HepG2 (cell line): ENCODE results near the gene MRPL14. TPM values are rescaled to one million over a fixed set of nuclear protein-coding genes. Genes with fewer than 3 reads are reported as not detected.
A peak's percentile ranks its signal among the peaks of the same experiment; 100 is the strongest.

Experiments used
- FOXA1 ChIP-seq, 2 experiments: fragments of 450-650 bp in 1 of 2; sonication (generic) in 1 of 2; formaldehyde crosslinking in 1 of 2; IDR thresholded peaks; 2 replicates each; pipeline versions ENCODE4 v1.4.0 to v1.6.1; 2016 to 2020; ENCODE audit warnings: missing genetic modification reagents in 1 of 2
- ZHX2 ChIP-seq, 2 experiments: sonication (generic) in 1 of 2; formaldehyde crosslinking in 1 of 2; IDR thresholded peaks; 2 replicates each; pipeline versions ENCODE4 v1.6.1 to v1.9.0; 2014 to 2022; ENCODE audit warnings: antibody characterized with exemption in 1 of 2, borderline replicate concordance in 1 of 2, inconsistent platforms in 1 of 2, low read depth in 1 of 2, missing genetic modification reagents in 1 of 2
- ZNF383 ChIP-seq: sonication (generic); formaldehyde crosslinking; IDR thresholded peaks from 2 replicates; pipeline ENCODE4 v1.4.0; 2020; ENCODE audit warnings: missing genetic modification reagents, mild to moderate bottlenecking, borderline replicate concordance
- ZNF746 ChIP-seq: sonication (generic); formaldehyde crosslinking; IDR thresholded peaks from 2 replicates; pipeline ENCODE4 v1.8.0; 2022; ENCODE audit warnings: mild to moderate bottlenecking, missing genetic modification reagents
- polyA plus RNA-seq, 8 experiments: library from polyadenylated mRNA; depleted of rRNA in 3 of 8; stranded (reverse) in 7 of 8; unstranded in 1 of 8; fragments of >200 nt; fragmentation: Illumina TruSeq in 4 of 8; extraction: Trizol in 4 of 8; gene quantifications; 2 replicates each; pipeline versions ENCODE4 v1.2.1 to v1.2.3, GENCODE V29; 2011 to 2016; ENCODE audit warnings: low read depth in 4 of 8, missing spikeins in 1 of 8, mixed read lengths in 1 of 8; ENCODE audit not compliant: insufficient read depth in 1 of 8
- total RNA-seq, 5 experiments: library from RNA; depleted of rRNA; stranded (reverse); fragments of >200 nt; fragmentation: Illumina TruSeq; extraction: Trizol; gene quantifications; 2 replicates each; pipeline ENCODE4 v1.2.3, GENCODE V29; 2016; ENCODE audit warnings: low read depth in 1 of 5
- TF ChIP-seq, protein P1 (sequence below): sonication (generic); formaldehyde crosslinking; IDR thresholded peaks from 2 replicates; pipeline ENCODE4 v1.9.0; 2021; ENCODE audit warnings: mild to moderate bottlenecking, missing genetic modification reagents
- TF ChIP-seq, protein P2 (sequence below): sonication (generic); formaldehyde crosslinking; IDR thresholded peaks from 2 replicates; pipeline ENCODE4 v1.8.0; 2022; ENCODE audit warnings: mild to moderate bottlenecking, missing genetic modification reagents, moderate library complexity
- TF ChIP-seq, protein P3 (sequence below): sonication (generic); formaldehyde crosslinking; IDR thresholded peaks from 2 replicates; pipeline ENCODE4; 2020; ENCODE audit warnings: missing genetic modification reagents, mild to moderate bottlenecking, borderline replicate concordance

The MRPL14 gene
- total and polyA plus RNA-seq, 2 of the 13 experiments (the other 11 are each of a cell fraction or from before 2014, with no cell fraction given), result 157 to 178 TPM

GRCh38 chr6:44172731-44173500 lies 45.7 kb upstream of the MRPL14 start (continued):
- TF ChIP-seq, protein P1, sequence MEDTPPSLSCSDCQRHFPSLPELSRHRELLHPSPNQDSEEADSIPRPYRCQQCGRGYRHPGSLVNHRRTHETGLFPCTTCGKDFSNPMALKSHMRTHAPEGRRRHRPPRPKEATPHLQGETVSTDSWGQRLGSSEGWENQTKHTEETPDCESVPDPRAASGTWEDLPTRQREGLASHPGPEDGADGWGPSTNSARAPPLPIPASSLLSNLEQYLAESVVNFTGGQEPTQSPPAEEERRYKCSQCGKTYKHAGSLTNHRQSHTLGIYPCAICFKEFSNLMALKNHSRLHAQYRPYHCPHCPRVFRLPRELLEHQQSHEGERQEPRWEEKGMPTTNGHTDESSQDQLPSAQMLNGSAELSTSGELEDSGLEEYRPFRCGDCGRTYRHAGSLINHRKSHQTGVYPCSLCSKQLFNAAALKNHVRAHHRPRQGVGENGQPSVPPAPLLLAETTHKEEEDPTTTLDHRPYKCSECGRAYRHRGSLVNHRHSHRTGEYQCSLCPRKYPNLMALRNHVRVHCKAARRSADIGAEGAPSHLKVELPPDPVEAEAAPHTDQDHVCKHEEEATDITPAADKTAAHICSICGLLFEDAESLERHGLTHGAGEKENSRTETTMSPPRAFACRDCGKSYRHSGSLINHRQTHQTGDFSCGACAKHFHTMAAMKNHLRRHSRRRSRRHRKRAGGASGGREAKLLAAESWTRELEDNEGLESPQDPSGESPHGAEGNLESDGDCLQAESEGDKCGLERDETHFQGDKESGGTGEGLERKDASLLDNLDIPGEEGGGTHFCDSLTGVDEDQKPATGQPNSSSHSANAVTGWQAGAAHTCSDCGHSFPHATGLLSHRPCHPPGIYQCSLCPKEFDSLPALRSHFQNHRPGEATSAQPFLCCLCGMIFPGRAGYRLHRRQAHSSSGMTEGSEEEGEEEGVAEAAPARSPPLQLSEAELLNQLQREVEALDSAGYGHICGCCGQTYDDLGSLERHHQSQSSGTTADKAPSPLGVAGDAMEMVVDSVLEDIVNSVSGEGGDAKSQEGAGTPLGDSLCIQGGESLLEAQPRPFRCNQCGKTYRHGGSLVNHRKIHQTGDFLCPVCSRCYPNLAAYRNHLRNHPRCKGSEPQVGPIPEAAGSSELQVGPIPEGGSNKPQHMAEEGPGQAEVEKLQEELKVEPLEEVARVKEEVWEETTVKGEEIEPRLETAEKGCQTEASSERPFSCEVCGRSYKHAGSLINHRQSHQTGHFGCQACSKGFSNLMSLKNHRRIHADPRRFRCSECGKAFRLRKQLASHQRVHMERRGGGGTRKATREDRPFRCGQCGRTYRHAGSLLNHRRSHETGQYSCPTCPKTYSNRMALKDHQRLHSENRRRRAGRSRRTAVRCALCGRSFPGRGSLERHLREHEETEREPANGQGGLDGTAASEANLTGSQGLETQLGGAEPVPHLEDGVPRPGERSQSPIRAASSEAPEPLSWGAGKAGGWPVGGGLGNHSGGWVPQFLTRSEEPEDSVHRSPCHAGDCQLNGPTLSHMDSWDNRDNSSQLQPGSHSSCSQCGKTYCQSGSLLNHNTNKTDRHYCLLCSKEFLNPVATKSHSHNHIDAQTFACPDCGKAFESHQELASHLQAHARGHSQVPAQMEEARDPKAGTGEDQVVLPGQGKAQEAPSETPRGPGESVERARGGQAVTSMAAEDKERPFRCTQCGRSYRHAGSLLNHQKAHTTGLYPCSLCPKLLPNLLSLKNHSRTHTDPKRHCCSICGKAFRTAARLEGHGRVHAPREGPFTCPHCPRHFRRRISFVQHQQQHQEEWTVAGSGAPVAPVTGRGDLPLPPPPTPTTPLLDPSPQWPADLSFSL, result no peak
- TF ChIP-seq ZNF383 (CRISPR knock-in tag), result no peak
- no peak for TF ChIP-seq ZNF746 (CRISPR knock-in tag)
- TF ChIP-seq, protein P2, sequence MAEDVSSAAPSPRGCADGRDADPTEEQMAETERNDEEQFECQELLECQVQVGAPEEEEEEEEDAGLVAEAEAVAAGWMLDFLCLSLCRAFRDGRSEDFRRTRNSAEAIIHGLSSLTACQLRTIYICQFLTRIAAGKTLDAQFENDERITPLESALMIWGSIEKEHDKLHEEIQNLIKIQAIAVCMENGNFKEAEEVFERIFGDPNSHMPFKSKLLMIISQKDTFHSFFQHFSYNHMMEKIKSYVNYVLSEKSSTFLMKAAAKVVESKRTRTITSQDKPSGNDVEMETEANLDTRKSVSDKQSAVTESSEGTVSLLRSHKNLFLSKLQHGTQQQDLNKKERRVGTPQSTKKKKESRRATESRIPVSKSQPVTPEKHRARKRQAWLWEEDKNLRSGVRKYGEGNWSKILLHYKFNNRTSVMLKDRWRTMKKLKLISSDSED (CRISPR knock-in tag), result no peak
- no peak for TF ChIP-seq ZHX2 (IDR thresholded peaks at IDR 0.05; ENCODE audit: low read depth)
- no peak for TF ChIP-seq ZHX2 (CRISPR knock-in tag; IDR thresholded peaks at IDR 0.05; ENCODE audit: borderline replicate concordance)
- TF ChIP-seq, protein P3, sequence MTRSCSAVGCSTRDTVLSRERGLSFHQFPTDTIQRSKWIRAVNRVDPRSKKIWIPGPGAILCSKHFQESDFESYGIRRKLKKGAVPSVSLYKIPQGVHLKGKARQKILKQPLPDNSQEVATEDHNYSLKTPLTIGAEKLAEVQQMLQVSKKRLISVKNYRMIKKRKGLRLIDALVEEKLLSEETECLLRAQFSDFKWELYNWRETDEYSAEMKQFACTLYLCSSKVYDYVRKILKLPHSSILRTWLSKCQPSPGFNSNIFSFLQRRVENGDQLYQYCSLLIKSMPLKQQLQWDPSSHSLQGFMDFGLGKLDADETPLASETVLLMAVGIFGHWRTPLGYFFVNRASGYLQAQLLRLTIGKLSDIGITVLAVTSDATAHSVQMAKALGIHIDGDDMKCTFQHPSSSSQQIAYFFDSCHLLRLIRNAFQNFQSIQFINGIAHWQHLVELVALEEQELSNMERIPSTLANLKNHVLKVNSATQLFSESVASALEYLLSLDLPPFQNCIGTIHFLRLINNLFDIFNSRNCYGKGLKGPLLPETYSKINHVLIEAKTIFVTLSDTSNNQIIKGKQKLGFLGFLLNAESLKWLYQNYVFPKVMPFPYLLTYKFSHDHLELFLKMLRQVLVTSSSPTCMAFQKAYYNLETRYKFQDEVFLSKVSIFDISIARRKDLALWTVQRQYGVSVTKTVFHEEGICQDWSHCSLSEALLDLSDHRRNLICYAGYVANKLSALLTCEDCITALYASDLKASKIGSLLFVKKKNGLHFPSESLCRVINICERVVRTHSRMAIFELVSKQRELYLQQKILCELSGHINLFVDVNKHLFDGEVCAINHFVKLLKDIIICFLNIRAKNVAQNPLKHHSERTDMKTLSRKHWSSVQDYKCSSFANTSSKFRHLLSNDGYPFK (CRISPR knock-in tag), result no peak; the same call in 1 of the 2 replicates
- TF ChIP-seq FOXA1 (IDR thresholded peaks at IDR 0.05), result no peak
- 0 out of 2 replicates have a peak, but pooled peaks have one; percentile 38 for TF ChIP-seq FOXA1 (CRISPR knock-in tag; IDR thresholded peaks at IDR 0.05)
